ENCODE results near the gene CCDC141. TPM values are rescaled to one million over a fixed set of nuclear protein-coding genes. Genes with fewer than 3 reads are reported as not detected.

Gene CCDC141
- total and polyA plus RNA-seq, 2 of the 13 experiments (the other 11 are each of a cell fraction or from before 2014, with no cell fraction given), result not detected

DNA sequence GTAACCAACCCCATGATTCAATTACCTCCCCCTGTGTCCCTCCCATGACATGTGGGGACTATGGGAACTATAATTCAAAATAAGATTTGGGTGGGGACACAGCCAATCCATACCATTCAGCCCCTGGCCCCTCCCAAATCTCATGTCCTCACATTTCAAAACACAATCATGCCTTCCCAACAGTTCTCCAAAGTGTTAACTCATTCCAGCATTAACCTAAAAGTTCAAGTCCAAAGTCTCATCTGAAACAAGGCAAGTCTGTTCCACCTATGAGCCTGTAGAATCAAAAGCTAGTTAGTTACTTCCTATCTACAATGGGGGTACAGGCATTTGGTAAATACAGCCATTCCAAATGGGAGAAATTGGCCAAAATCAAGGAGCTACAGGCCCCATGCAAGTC lies 32.0 kb upstream of the CCDC141 start:
- BruUV-seq (replicated peaks), result no TSS peak
- TF ChIP-seq, protein P1, sequence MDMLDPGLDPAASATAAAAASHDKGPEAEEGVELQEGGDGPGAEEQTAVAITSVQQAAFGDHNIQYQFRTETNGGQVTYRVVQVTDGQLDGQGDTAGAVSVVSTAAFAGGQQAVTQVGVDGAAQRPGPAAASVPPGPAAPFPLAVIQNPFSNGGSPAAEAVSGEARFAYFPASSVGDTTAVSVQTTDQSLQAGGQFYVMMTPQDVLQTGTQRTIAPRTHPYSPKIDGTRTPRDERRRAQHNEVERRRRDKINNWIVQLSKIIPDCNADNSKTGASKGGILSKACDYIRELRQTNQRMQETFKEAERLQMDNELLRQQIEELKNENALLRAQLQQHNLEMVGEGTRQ (IDR thresholded peaks at IDR 0.05; ENCODE audit: low read depth, low read length), result no peak
- TF ChIP-seq, protein P1 (CRISPR knock-in tag; IDR thresholded peaks at IDR 0.05; ENCODE audit: borderline replicate concordance), result no peak
- TF ChIP-seq ATAD3A (CRISPR knock-in tag; IDR thresholded peaks at IDR 0.05) (no peak), ZMYM4 (CRISPR knock-in tag; IDR thresholded peaks at IDR 0.05) (0 out of 2 replicates have a peak, but pooled peaks have one; percentile 22), ZNF652 (CRISPR knock-in tag; IDR thresholded peaks at IDR 0.05; ENCODE audit: borderline replicate concordance, low read depth) (peak; percentile 54; the same call in 1 of the 2 replicates)
- TF ChIP-seq, protein P2, sequence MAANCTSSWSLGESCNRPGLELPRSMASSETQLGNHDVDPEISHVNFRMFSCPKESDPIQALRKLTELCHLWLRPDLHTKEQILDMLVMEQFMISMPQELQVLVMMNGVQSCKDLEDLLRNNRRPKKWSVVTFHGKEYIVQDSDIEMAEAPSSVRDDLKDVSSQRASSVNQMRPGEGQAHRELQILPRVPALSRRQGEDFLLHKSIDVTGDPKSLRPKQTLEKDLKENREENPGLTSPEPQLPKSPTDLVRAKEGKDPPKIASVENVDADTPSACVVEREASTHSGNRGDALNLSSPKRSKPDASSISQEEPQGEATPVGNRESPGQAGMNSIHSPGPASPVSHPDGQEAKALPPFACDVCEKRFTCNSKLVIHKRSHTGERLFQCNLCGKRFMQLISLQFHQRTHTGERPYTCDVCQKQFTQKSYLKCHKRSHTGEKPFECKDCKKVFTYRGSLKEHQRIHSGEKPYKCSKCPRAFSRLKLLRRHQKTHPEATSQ (CRISPR knock-in tag; IDR thresholded peaks at IDR 0.05; ENCODE audit: borderline replicate concordance), result peak; percentile 72; the same call in 1 of the 2 replicates
- TF ChIP-seq, protein P3, sequence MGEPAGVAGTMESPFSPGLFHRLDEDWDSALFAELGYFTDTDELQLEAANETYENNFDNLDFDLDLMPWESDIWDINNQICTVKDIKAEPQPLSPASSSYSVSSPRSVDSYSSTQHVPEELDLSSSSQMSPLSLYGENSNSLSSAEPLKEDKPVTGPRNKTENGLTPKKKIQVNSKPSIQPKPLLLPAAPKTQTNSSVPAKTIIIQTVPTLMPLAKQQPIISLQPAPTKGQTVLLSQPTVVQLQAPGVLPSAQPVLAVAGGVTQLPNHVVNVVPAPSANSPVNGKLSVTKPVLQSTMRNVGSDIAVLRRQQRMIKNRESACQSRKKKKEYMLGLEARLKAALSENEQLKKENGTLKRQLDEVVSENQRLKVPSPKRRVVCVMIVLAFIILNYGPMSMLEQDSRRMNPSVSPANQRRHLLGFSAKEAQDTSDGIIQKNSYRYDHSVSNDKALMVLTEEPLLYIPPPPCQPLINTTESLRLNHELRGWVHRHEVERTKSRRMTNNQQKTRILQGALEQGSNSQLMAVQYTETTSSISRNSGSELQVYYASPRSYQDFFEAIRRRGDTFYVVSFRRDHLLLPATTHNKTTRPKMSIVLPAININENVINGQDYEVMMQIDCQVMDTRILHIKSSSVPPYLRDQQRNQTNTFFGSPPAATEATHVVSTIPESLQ (CRISPR knock-in tag; conservative IDR thresholded peaks at IDR 0.05), result no peak
- no peaks in the 10 kb centered on the region for H3K79me2 ChIP-seq (ENCODE audit: insufficient read depth, low read length)
- H3K4me3 ChIP-seq (replicated peaks in 1 of 3; ENCODE audit: insufficient read depth in 1 of 3, low read depth in 2 of 3, low read length in 3 of 3), result no peak overlapping the region
- no peaks in the 10 kb centered on the region for H4K20me1 ChIP-seq (ENCODE audit: insufficient read depth, low read length)
- H2AFZ ChIP-seq (ENCODE audit: low read length), result no peak overlapping the region
- CTCF ChIA-PET (ENCODE audit: low intra/inter-chr PET ratio, low total read pairs), result no interaction called here
- DNase-seq (ENCODE audit: low spot score), result peak; percentile 41
- no peaks in the 10 kb centered on the region for H3K9me3 ChIP-seq (ENCODE audit: low read length)
- no peak for FAIRE-seq
- intact Hi-C loops (cut with micrococcal nuclease; ENCODE audit: unreplicated experiment), result no loop called here
- no peaks in the 10 kb centered on the region for H3K36me3 ChIP-seq (replicated peaks in 1 of 2; ENCODE audit: control insufficient read depth in 1 of 2, insufficient read depth in 2 of 2, low read length in 2 of 2)
- H3K4me1 ChIP-seq (ENCODE audit: insufficient read depth, low read length), result peaks cover 19% of the 10 kb centered on the region
- POLR2A ChIA-PET, result no interaction called here
- 0 out of 5 replicates have a peak, but pooled peaks cover 0 to 6% of the 10 kb centered on the region in 2 experiments for H3K27me3 ChIP-seq (ENCODE audit: control insufficient read depth in 1 of 2, insufficient read depth in 2 of 2, low read length in 2 of 2)
- in situ Hi-C loops (cut with HindIII; ENCODE audit: extremely low pct_ligation_motif_present, low pct_unique_long_range_greater_than_20kb), result no loop called here
- no peak for ATAC-seq
- H3K9ac ChIP-seq (ENCODE audit: insufficient read depth, low read depth, low read length), result no peak overlapping the region
- no peak overlapping the region for H3K4me2 ChIP-seq (ENCODE audit: low read depth, low read length)
- no peak overlapping the region for H3K27ac ChIP-seq (ENCODE audit: extremely low read length, insufficient read depth, low read length)
